ENCODE data around the gene ATP9A. TPM values are rescaled to one million over a fixed set of nuclear protein-coding genes. Genes with fewer than 3 reads are reported as not detected.

Gene ATP9A
- total RNA-seq, 4 donors from 2014 or later: 17.6 to 28.2 (median 19.5) TPM

GRCh38 chr20:51549474-51549873, 218.7 kb downstream of the ATP9A start:
- intact Hi-C loops (cut with DNase I): no loop called here
- H3K4me1 ChIP-seq: peaks cover 0 to 3% (median 0%) of the 10 kb centered on the region in 3 donors
- DNase-seq: no peak
- TF ChIP-seq CTCF (IDR thresholded peaks at IDR 0.05) (no peak), POLR2A (IDR thresholded peaks at IDR 0.05) (no peak)
- H3K27ac ChIP-seq: no peak overlapping the region
- WGBS, 2 donors: 94% methylated on average over 4 of the region's 4 CpGs; no CpG with 5 or more reads in 1 of the 2 donors
- H3K36me3 ChIP-seq: no peaks in the 10 kb centered on the region
- no peaks in the 10 kb centered on the region for H3K9me3 ChIP-seq
- H3K4me3 ChIP-seq: no peak overlapping the region
- H3K27me3 ChIP-seq: peaks cover 0 to 12% (median 0%) of the 10 kb centered on the region in 4 donors

GRCh38 chr20:51547951-51548350, 220.2 kb downstream of the ATP9A start:
- WGBS, 2 donors: 94 to 98% methylated on average over 7 of the region's 7 CpGs
- intact Hi-C loops (cut with DNase I): no loop called here
- no peaks in the 10 kb centered on the region for H3K36me3 ChIP-seq
- DNase-seq: no peak
- no peak for TF ChIP-seq CTCF (IDR thresholded peaks at IDR 0.05)
- no peak for TF ChIP-seq POLR2A (IDR thresholded peaks at IDR 0.05)
- H3K9me3 ChIP-seq: no peaks in the 10 kb centered on the region
- H3K4me1 ChIP-seq: peaks cover 2 to 8% (median 2%) of the 10 kb centered on the region in 3 donors
- H3K27ac ChIP-seq: no peak overlapping the region
- peaks cover 0 to 23% (median 0%) of the 10 kb centered on the region in 4 donors for H3K27me3 ChIP-seq
- no peak overlapping the region for H3K4me3 ChIP-seq

Other genes starting within 250 kb of the ATP9A start
- gene NFATC2, start 225.7 kb downstream of the ATP9A start, total RNA-seq: 1 to 10 TPM in 3 of 4 donors, under 1 TPM in 1; 0.83 to 6.7 (median 1.4) TPM
- under 1 TPM in 3 of 4 donors, not detected in 1; 0.04 to 0.76 (median 0.26) TPM for gene SALL4, start 34.1 kb upstream of the ATP9A start, total RNA-seq